GM19043 (cell line): ENCODE measurements around the gene SLC44A5.
A peak's percentile ranks its signal among the peaks of the same experiment; 100 is the strongest.
"Not testable (repeated sequence)": the region's sequence is repeated elsewhere in the genome, so short reads cannot be mapped to it uniquely, and the experiment has no call there.

Source experiments
- ATAC-seq: cut with Tn5 transposase; IDR thresholded peaks from one replicate; pipeline ENCODE4 v1.9.1; 2021; ENCODE audit warnings: low read depth; ENCODE audit not compliant: unreplicated experiment

The SLC44A5 gene

GRCh38 chr1:75611014-75611413, at the start of gene SLC44A5:
Gene SLC44A5, minus strand, starts transcription at chr1:75611114. Its CDS starts 69,667 bp downstream, at chr1:75541447.
- ATAC-seq: no peak

- ATAC-seq: no peak
Measured at GRCh38 chr1:75655931-75656330, 45.0 kb upstream of the SLC44A5 start.

GRCh38 chr1:75647183-75647582, 36.3 kb upstream of the SLC44A5 start:
- not testable (repeated sequence) for ATAC-seq

- ATAC-seq: not testable (repeated sequence)
Measured at GRCh38 chr1:75645153-75645552, 34.2 kb upstream of the SLC44A5 start.

- no peak for ATAC-seq
Measured at GRCh38 chr1:75643460-75643859, 32.5 kb upstream of the SLC44A5 start.

- no peak for ATAC-seq
Measured at GRCh38 chr1:75641325-75641724, 30.4 kb upstream of the SLC44A5 start.

- ATAC-seq: no peak
Measured at GRCh38 chr1:75640137-75640536, 29.2 kb upstream of the SLC44A5 start.

- peak; percentile 73 for ATAC-seq
Measured at GRCh38 chr1:75632350-75632949, 21.5 kb upstream of the SLC44A5 start.

- ATAC-seq: no peak
Measured at GRCh38 chr1:75630998-75631397, 20.1 kb upstream of the SLC44A5 start.

- ATAC-seq: no peak
Measured at GRCh38 chr1:75630004-75630594, 19.2 kb upstream of the SLC44A5 start.

GRCh38 chr1:75625795-75626194, 14.9 kb upstream of the SLC44A5 start:
- no peak for ATAC-seq

- no peak for ATAC-seq
Measured at GRCh38 chr1:75618382-75618781, 7.5 kb upstream of the SLC44A5 start.

- no peak for ATAC-seq
Measured at GRCh38 chr1:75616436-75617433, 5.8 kb upstream of the SLC44A5 start.

GRCh38 chr1:75615613-75616435, 4.9 kb upstream of the SLC44A5 start:
- no peak for ATAC-seq

GRCh38 chr1:75614399-75614756, 3.5 kb upstream of the SLC44A5 start:
- ATAC-seq: no peak

GRCh38 chr1:75613916-75614315, 3.0 kb upstream of the SLC44A5 start:
- ATAC-seq: no peak

- no peak for ATAC-seq
Measured at GRCh38 chr1:75612976-75613375, 2.1 kb upstream of the SLC44A5 start.

GRCh38 chr1:75602486-75602885, 8.4 kb downstream of the SLC44A5 start:
- no peak for ATAC-seq

GRCh38 chr1:75600781-75601180, 10.1 kb downstream of the SLC44A5 start:
- ATAC-seq: no peak

GRCh38 chr1:75594327-75594726, 16.6 kb downstream of the SLC44A5 start:
- ATAC-seq: no peak

GRCh38 chr1:75593457-75593856, 17.5 kb downstream of the SLC44A5 start:
- not testable (repeated sequence) for ATAC-seq
